CD4-positive, alpha-beta T cell treated with Interferon gamma for 1 hour (primary cell): ENCODE measurements around the gene CHKA.

Experiments
- DNase-seq: peaks from one replicate; pipeline ENCODE4 v3.0.0-alpha.2; 2020

CHKA gene

GRCh38 chr11:68071281-68072048 lies 49.7 kb downstream of the CHKA start:
- no peak for DNase-seq

- no peak for DNase-seq
Measured at GRCh38 chr11:68067991-68068390, 53.2 kb downstream of the CHKA start.

GRCh38 chr11:68066742-68067141 lies 54.4 kb downstream of the CHKA start:
- no peak for DNase-seq

- no peak for DNase-seq
Measured at GRCh38 chr11:68065841-68066240, 55.3 kb downstream of the CHKA start.

- no peak for DNase-seq
Measured at GRCh38 chr11:68064926-68065325, 56.3 kb downstream of the CHKA start.

GRCh38 chr11:68061508-68061907 lies 59.7 kb downstream of the CHKA start:
- DNase-seq: no peak

GRCh38 chr11:68057807-68058206 lies 63.4 kb downstream of the CHKA start:
- no peak for DNase-seq

GRCh38 chr11:68056317-68057285 lies 64.6 kb downstream of the CHKA start:
- no peak for DNase-seq

GRCh38 chr11:68053981-68054812 lies 67.0 kb downstream of the CHKA start:
- DNase-seq: no peak

- no peak for DNase-seq
Measured at GRCh38 chr11:68053117-68053516, 68.1 kb downstream of the CHKA start.

- DNase-seq: no peak
Measured at GRCh38 chr11:68052137-68052873, 68.9 kb downstream of the CHKA start.

GRCh38 chr11:68051191-68052136 lies 69.7 kb downstream of the CHKA start:
- no peak for DNase-seq

- no peak for DNase-seq
Measured at GRCh38 chr11:68050371-68050841, 70.8 kb downstream of the CHKA start.

GRCh38 chr11:68049509-68050370 lies 71.4 kb downstream of the CHKA start:
- DNase-seq: no peak

- no peak for DNase-seq
Measured at GRCh38 chr11:68048681-68049508, 72.3 kb downstream of the CHKA start.

GRCh38 chr11:68047437-68048290 lies 73.5 kb downstream of the CHKA start:
- DNase-seq: no peak

- DNase-seq: no peak
Measured at GRCh38 chr11:68044898-68045351, 76.3 kb downstream of the CHKA start.
